Raji (cell line): ENCODE results near the gene NEK11.

Experiments
- POLR2A ChIP-seq: IDR thresholded peaks from 2 replicates; pipeline ENCODE4 v1.6.1; 2011; ENCODE audit warnings: low read depth, low read length, control low read depth; ENCODE audit not compliant: insufficient read depth

NEK11 gene

GRCh38 chr3:131082871-131083863, 56.5 kb downstream of the NEK11 start:
- TF ChIP-seq POLR2A = no peak

DNA sequence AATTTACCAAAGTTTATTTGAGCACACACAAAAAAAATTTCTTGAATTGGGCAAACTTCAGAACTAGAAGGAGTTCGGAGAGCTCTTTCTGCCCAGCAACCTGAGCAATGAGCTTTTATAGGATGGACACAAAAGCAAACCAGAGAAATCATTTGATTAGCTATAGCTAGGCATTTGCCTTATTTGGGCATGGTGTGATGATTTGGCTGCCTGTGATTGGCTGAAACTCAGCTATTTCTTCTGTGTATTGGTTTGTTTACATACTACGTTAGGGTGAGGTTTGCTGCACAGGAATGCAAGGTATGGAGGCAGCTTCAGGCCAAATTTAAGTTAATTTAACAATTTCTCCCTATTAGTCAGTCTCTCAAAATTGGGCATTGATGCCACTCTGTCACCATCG, 65.1 kb downstream of the NEK11 start:
- no peak for TF ChIP-seq POLR2A

DNA sequence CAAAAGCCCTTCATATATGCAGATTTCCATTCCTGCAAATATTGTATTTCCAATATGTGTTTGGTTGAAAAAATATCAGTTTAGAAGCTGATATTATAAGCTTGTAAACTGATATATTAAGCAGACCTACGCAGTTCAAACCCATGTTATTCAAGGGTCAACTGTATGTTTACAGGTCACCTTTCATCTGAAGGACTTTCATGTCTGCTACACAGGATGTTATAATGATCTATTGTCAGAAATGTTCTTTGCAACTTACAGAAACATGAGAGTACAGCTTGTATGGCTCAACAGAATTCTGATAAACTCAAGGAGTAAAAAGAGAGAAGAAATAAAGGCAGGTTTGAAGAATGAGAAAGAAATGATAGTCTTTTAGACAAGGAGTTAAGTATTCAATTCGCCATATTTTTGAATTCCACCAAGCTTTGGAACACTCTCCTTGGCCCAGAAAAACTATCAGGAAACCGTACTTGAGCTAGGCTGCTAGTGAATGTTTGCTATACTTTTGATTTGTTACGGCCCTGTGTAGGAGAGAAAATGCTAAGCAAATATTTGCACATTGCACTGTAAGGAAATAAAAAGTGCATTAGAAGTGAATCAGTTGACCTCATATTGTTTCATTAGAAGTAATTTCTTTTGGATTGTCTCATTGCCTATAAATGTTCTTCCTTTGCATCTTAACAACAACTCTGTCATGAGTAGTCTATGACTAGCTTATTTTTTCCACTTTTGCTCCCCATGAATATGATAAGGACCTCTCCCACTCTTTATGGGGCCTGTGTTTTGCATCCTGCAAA, 81.2 kb downstream of the NEK11 start:
- no peak for TF ChIP-seq POLR2A

DNA sequence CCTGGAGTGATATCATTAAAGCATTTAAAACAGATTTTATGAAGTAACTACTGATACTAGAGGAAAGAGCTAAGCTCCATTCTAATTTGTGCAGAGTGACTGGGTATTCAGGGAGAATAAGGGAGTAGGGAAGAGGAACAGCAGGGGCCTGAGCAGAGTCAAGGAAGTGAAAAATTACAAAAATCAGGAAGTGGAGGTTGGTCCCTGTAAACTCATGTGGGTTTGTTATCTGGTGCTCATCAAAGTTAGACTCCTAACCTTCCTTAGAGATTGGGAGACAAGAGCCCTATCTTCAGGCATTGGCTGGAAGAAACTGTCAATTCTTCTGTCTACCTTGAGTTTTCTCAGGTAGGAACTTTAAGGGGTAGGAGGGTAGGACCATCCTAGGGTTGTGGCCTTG, 82.5 kb downstream of the NEK11 start:
- no peak for TF ChIP-seq POLR2A

DNA sequence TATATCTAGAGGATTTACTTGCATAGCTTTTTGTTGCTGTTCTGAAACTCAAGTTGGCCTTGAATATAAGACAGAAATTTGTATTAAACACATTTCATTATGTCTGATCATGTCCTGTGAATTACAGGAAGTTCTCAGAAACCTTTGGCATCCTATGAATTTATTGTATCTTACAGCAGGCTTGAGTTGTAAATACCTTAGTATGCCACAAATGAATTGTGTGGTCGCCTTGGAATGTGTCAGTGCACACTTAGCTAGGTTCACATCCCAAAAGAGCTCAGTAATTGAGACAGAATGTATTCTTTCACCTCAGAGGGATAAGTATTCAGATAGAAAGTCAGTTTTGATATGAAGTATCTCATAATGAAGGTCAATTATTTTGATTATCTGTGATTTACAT, 83.4 kb downstream of the NEK11 start:
- no peak for TF ChIP-seq POLR2A

GRCh38 chr3:131114256-131114655, 87.6 kb downstream of the NEK11 start:
- no peak for TF ChIP-seq POLR2A

GRCh38 chr3:131125684-131126083, 99.0 kb downstream of the NEK11 start:
- no peak for TF ChIP-seq POLR2A

GRCh38 chr3:131140891-131141290, 114.2 kb downstream of the NEK11 start:
- no peak for TF ChIP-seq POLR2A

- TF ChIP-seq POLR2A = no peak
These were observed 115.1 kb downstream of the NEK11 start for GRCh38 chr3:131141770-131142169.

DNA sequence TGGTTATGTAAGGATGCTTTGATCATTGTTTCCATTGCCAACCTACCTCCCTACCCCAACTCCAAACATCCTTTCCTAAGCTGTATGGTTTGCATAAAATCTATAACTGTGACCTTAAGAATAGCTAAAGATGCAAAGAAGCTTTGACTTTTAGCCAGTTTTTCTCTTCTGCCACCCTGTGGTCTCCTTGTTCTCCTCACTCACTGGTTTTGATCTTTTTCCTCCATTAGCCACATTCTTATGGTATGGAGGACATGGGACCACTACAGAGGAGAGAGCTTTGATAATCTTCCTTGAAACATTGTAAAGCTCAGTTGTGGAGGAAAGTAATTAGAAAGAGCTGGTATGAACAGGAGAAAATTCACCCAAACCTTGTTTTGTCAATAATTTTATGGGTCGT, 115.9 kb downstream of the NEK11 start:
- TF ChIP-seq POLR2A = no peak

DNA sequence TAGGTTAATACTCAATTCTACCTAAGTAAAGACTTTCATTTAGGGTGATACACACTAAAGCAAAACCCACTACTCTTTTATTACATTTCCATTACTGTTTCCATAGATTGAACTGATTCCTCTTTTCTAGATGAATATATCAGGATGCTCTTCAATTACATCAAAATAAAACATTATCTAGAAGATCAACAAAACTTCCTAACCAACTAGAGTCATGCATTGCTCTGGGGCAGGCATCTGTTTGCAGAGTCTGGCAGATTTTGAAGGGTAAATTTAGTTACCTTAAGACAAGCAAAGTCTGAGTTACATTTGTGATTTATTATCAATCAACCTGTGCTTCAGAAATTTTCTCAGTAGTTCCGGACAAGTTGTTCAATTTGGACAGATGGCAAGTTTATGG, 117.1 kb downstream of the NEK11 start:
- TF ChIP-seq POLR2A = no peak

GRCh38 chr3:131147534-131147933, 120.9 kb downstream of the NEK11 start:
- no peak for TF ChIP-seq POLR2A

- no peak for TF ChIP-seq POLR2A
These were observed 131.8 kb downstream of the NEK11 start for GRCh38 chr3:131158434-131158833.

- no peak for TF ChIP-seq POLR2A
These were observed 135.8 kb downstream of the NEK11 start for GRCh38 chr3:131162516-131162915.

- TF ChIP-seq POLR2A = no peak
These were observed 141.2 kb downstream of the NEK11 start for GRCh38 chr3:131167867-131168266.

- TF ChIP-seq POLR2A = no peak
These were observed 142.7 kb downstream of the NEK11 start for GRCh38 chr3:131169331-131169730.
